Measurements from ENCODE around the gene UBA3.

- TF ChIP-seq CTCF (IDR thresholded peaks at IDR 0.05) = no peak
- TF ChIP-seq SIN3A (IDR thresholded peaks at IDR 0.05; ENCODE audit: borderline replicate concordance, insufficient read depth, low read depth, low read length) = no peak
Observed at GRCh38 chr3:69082361-69082760, 2.2 kb upstream of the UBA3 start.
